Body of pancreas (tissue), 4 donors: Measurements from ENCODE around the gene AMH. TPM values are rescaled to one million over a fixed set of nuclear protein-coding genes. Genes with fewer than 3 reads are reported as not detected.

Experiments used
- ATAC-seq: fragments of 150-250 bp; one replicate; pipeline ENCODE4 v1.9.1; 2016
- DNase-seq, 4 donors: peaks; one replicate each; pipeline ENCODE4 v3.0.0-alpha.2; 2019
- H3K27ac ChIP-seq, 4 donors: fragments of 200-600 bp; sonication (generic); 1 replicate in 3 of 4; 2 replicates in 1 of 4; pipeline versions ENCODE4 v1.5.1 to v1.6.1; 2016 to 2019; ENCODE audit warnings: mild to moderate bottlenecking in 1 of 4, mixed read lengths in 1 of 4, moderate library complexity in 1 of 4
- H3K27me3 ChIP-seq, 2 donors: fragments of 200-600 bp; sonication (generic); one replicate each; pipeline ENCODE4 v1.6.0; 2016; ENCODE audit warnings: mild to moderate bottlenecking in 1 of 2
- H3K36me3 ChIP-seq, 2 donors: fragments of 200-600 bp; sonication (generic); replicated peaks in 1 of 2; 2 replicates each; pipeline ENCODE4 v1.5.1; 2016; ENCODE audit warnings: low read depth in 2 of 2; ENCODE audit not compliant: insufficient read depth in 1 of 2
- H3K4me1 ChIP-seq: fragments of 200-600 bp; sonication (generic); one replicate; pipeline ENCODE4 v1.6.0; 2016
- H3K4me3 ChIP-seq, 2 donors: fragments of 200-600 bp; sonication (generic); 1 replicate in 1 of 2; 2 replicates in 1 of 2; pipeline ENCODE4 v1.5.1; 2016 to 2019
- H3K9me3 ChIP-seq, 3 donors: fragments of 200-600 bp; sonication (generic); 1 replicate in 2 of 3; 2 replicates in 1 of 3; pipeline ENCODE4 v1.5.1; 2016
- POLR2A ChIP-seq, 3 donors: fragments of 450-650 bp; IDR thresholded peaks; one replicate each; pipeline ENCODE4 v1.6.1; 2016; ENCODE audit warnings: antibody characterized with exemption in 3 of 3, mild to moderate bottlenecking in 2 of 3
- WGBS, 2 donors: methylation state at CpG; one replicate each; pipeline ENCODE4 v1.1.5; 2017; 5-methylcytosine and 5-hydroxymethylcytosine counted together
- intact Hi-C: fragments of 100-400 bp; cut with DNase I; formaldehyde crosslinking; loops from one replicate; pipeline ENCODE4 v1.15.1; 2023
- total RNA-seq, 2 donors: library from RNA; depleted of rRNA; stranded (reverse); fragments of >200 nt; gene quantifications; one replicate each; pipeline ENCODE4 v1.1.0, GENCODE V29; 2016
- TF ChIP-seq, protein P1 (sequence below), 7 experiments: fragments of 450-650 bp in 4 of 7; fragments of 200-600 bp in 3 of 7; sonication (generic) in 3 of 7; IDR thresholded peaks; one replicate each; pipeline ENCODE4 v1.5.1; 2016 to 2019; ENCODE audit warnings: antibody characterized with exemption in 7 of 7

Gene AMH
- total RNA-seq, 2 donors from 2014 or later = 0.99 to 11.7 TPM

DNA sequence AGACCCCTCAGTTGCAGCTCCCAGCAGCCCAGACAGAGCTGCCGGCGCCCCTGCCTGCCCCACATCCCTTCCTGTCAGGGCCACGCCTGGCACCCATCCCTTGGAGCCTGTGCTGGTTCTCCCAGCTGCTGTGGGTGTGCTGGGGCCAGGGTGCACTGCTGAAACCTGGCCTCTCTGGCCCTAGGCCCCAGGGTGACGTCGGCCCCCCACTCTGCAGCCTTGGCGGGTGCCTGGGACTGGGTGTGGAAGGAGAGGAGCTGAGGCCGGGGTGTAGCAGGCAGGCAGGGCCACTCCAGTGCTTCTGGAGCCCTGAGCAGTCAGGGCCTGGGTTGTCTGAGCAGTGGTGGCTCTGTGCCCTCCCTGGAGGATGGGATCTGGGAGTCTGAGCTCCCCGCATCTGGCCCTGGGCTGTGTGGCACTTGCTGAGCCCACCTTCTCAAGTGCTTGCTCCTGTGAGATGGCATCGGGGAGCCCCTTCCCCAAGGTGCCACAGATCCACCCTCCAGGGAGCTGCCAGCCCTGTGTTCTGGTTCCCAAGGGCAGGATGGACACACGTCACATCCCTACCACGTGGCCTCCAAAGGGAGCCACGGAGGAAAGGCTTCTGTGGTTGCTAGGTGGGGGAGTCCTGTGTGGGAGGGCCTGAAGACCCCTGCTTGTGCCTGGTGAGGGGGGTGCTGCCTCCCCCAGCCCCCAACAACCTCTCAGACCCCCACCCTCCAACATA, 18.2 kb upstream of the AMH start:
- no peak overlapping the region for H3K4me3 ChIP-seq
- peaks cover 8 to 15% of the 10 kb centered on the region in 2 donors for H3K36me3 ChIP-seq
- peaks cover 27% of the 10 kb centered on the region for H3K4me1 ChIP-seq
- no peaks in the 10 kb centered on the region for H3K9me3 ChIP-seq
- H3K27ac ChIP-seq = peak overlapping the region in 2 of 4 donors; percentile 3 to 38
- 60 to 71% methylated on average over 2 to 12 of the region's 12 CpGs for WGBS, 2 donors
- no peak for ATAC-seq
- no peak for DNase-seq
- TF ChIP-seq, protein P1, sequence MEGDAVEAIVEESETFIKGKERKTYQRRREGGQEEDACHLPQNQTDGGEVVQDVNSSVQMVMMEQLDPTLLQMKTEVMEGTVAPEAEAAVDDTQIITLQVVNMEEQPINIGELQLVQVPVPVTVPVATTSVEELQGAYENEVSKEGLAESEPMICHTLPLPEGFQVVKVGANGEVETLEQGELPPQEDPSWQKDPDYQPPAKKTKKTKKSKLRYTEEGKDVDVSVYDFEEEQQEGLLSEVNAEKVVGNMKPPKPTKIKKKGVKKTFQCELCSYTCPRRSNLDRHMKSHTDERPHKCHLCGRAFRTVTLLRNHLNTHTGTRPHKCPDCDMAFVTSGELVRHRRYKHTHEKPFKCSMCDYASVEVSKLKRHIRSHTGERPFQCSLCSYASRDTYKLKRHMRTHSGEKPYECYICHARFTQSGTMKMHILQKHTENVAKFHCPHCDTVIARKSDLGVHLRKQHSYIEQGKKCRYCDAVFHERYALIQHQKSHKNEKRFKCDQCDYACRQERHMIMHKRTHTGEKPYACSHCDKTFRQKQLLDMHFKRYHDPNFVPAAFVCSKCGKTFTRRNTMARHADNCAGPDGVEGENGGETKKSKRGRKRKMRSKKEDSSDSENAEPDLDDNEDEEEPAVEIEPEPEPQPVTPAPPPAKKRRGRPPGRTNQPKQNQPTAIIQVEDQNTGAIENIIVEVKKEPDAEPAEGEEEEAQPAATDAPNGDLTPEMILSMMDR (IDR thresholded peaks at IDR 0.05) = no peak
- TF ChIP-seq POLR2A (IDR thresholded peaks at IDR 0.05) = no peak
- intact Hi-C loops = no loop called here
- no peaks in the 10 kb centered on the region for H3K27me3 ChIP-seq

DNA sequence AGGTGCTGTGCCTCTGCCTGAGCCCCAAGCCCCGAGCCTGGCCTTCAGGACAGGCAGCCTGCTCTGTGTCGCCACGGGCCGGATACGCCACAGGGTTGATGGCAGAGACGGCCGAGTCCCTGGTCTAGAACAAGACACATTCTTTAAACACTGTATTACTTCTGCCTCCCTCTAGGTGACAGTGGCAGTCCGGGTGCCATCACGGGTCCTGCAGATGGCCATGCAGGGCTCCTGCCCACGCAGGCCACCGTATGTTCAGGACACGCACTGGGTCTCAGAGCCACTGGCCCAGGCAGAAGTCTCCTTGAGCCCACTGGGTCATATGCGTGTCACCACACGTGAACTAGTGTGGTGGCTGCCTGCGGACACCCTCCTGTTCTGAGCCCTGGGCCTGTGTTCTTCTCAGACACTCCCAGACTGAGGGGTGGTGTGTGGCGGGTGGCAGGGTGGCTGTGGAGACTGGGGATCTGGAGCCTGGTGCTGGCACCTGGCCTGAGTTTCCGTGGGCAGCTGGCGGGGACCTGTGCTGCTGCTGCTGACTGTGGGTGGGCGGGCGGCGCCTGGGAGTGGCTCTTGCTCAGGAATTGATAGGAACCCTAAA, 17.4 kb upstream of the AMH start:
- WGBS, 2 donors = 71 to 76% methylated on average over 10 to 20 of the region's 21 CpGs
- Histone ChIP-seq H3K27me3 (no peaks in the 10 kb centered on the region), H3K4me3 (no peak overlapping the region), H3K4me1 (peaks cover 27% of the 10 kb centered on the region), H3K27ac (peak overlapping the region in 1 of 4 donors; percentile 3), H3K9me3 (no peaks in the 10 kb centered on the region), H3K36me3 (peaks cover 8 to 10% of the 10 kb centered on the region in 2 donors)
- no peak for DNase-seq
- TF ChIP-seq, protein P1 (IDR thresholded peaks at IDR 0.05) = no peak
- peak in 1 of 3 donors; percentile 14 for TF ChIP-seq POLR2A (IDR thresholded peaks at IDR 0.05)
- intact Hi-C loops = no loop called here
- no peak for ATAC-seq

DNA sequence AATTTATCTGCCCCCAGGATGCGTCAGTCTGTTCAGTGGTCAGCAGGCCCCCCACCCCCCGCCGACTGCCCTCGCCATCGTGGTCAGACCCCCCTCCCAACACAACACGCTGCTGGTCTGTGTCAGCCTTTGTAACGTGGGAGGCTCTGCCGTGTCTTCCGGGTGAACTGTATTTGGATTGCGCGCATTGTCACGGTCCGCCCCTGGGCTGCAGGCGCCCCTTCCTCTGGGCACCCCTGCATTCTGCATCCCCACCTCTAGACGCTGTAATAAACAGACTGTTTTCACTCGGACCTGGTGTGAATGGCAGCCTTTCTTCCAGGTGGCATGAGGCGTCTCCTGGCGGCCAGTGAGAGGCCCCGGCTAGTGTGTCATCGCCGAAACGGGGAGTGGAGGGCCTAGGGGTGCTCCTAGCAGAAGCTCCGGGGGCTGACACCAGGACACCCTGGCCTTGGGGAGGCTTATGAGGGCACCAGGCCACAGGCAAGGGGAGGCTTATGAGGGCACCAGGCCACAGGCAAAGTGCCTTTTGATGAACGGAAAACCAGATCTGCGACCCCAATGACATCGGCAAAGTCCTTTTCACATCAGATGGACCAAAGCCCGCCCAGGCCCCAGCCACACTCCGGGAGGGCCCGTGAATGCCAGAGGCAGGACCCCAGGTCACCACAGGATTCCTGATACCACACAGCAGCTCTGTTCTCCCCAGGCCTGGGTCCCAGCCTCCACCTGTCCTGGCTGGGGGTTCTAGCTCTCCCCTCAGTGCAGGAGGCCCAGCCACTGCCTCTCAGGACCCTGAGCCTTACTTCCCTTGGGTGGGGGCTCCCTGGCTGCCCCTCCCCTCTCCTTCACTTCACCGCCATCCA, 16.6 kb upstream of the AMH start:
- no peak for DNase-seq
- Histone ChIP-seq H3K36me3 (peaks cover 4 to 8% of the 10 kb centered on the region in 2 donors), H3K27me3 (no peaks in the 10 kb centered on the region), H3K4me3 (no peak overlapping the region), H3K4me1 (peaks cover 30% of the 10 kb centered on the region), H3K9me3 (no peaks in the 10 kb centered on the region), H3K27ac (peak overlapping the region in 1 of 4 donors; percentile 29)
- WGBS, 2 donors = 85 to 89% methylated on average over 28 to 30 of the region's 30 CpGs
- TF ChIP-seq, protein P1 (IDR thresholded peaks at IDR 0.05) = no peak
- no peak for TF ChIP-seq POLR2A (IDR thresholded peaks at IDR 0.05)
- no peak for ATAC-seq
- intact Hi-C loops = no loop called here

DNA sequence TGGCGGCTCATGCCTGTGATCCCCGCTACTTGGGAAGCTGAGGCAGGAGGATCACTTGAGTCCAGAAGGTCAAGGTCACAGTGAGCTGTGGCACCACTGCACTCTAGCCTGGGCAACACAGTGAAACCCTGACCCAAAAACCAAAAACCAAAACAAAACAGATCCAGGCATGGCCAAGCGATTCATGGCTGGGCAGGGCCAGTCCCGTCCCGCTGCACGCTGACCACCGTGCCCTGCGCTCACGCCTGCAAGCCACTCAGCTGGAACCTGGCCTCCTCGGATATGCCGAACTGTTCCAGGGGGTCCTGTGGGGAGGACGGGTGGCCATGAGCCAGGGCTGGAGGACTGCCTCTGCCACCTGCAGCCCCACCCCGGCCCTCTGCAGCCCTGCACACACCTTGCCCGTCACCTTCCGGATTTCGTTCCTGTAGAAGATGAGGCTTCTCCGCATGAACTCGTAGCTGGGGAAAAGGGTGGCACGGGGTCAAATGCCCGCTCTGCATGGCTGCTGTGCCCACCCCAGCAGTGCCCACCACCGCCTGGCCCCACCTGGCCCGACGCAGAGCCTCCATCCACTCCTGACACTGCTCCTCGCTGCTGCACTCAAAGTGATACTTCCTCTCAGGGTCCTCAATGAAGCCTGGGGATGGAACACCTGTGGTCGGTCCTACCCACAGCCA, 15.4 kb upstream of the AMH start:
- peak overlapping the region in 2 of 4 donors; percentile 26 to 29 for H3K27ac ChIP-seq
- intact Hi-C loops = no loop called here

More for the DNA sequence above, 15.4 kb upstream of the AMH start:
- DNase-seq (no peak), ATAC-seq (no peak)
- H3K36me3 ChIP-seq = peaks cover 4 to 8% of the 10 kb centered on the region in 2 donors
- no peaks in the 10 kb centered on the region for H3K9me3 ChIP-seq
- H3K4me3 ChIP-seq = no peak overlapping the region
- 84 to 91% methylated on average over 20 to 25 of the region's 25 CpGs for WGBS, 2 donors
- no peak for TF ChIP-seq POLR2A (IDR thresholded peaks at IDR 0.05)
- TF ChIP-seq, protein P1 (IDR thresholded peaks at IDR 0.05) = no peak
- H3K4me1 ChIP-seq = peaks cover 43% of the 10 kb centered on the region
- H3K27me3 ChIP-seq = no peaks in the 10 kb centered on the region
